AG10803 (cell line): ENCODE results near the gene EMC10.

ENCODE experiments used
- DNase-seq: peaks from one replicate; pipeline ENCODE4 v3.0.0; 2010; ENCODE audit warnings: low read depth
- H3K4me3 ChIP-seq: 2 replicates; pipeline ENCODE4 v1.5.1; 2011; ENCODE audit warnings: mild to moderate bottlenecking, low read length, control low read depth
- CTCF ChIP-seq: conservative IDR thresholded peaks from 2 replicates; pipeline ENCODE4 v1.5.1; 2011; ENCODE audit warnings: mild to moderate bottlenecking, low read length, control low read depth, inconsistent platforms

The EMC10 gene

GRCh38 chr19:50486823-50487515, 10.7 kb downstream of the EMC10 start:
- H3K4me3 ChIP-seq: no peak overlapping the region
- peak; percentile 11 for DNase-seq
- TF ChIP-seq CTCF: peak; percentile 42

GRCh38 chr19:50488389-50489194, 12.3 kb downstream of the EMC10 start:
- TF ChIP-seq CTCF: no peak
- H3K4me3 ChIP-seq: no peak overlapping the region
- DNase-seq: no peak

GRCh38 chr19:50489461-50490011, 13.2 kb downstream of the EMC10 start:
- no peak overlapping the region for H3K4me3 ChIP-seq
- no peak for DNase-seq
- TF ChIP-seq CTCF: no peak

GRCh38 chr19:50490411-50490811, 14.1 kb downstream of the EMC10 start:
- no peak overlapping the region for H3K4me3 ChIP-seq
- DNase-seq: no peak
- TF ChIP-seq CTCF: no peak

- no peak for TF ChIP-seq CTCF
- no peak overlapping the region for H3K4me3 ChIP-seq
- peak; percentile 16 for DNase-seq
Observed at GRCh38 chr19:50490991-50491472, 14.7 kb downstream of the EMC10 start.

- H3K4me3 ChIP-seq: no peak overlapping the region
- no peak for DNase-seq
- no peak for TF ChIP-seq CTCF
Observed at GRCh38 chr19:50492303-50493052, 16.2 kb downstream of the EMC10 start.
